K562 (cell line): ENCODE results near the gene MRPL52. TPM values are rescaled to one million over a fixed set of nuclear protein-coding genes. Genes with fewer than 3 reads are reported as not detected.
A peak's percentile ranks its signal among the peaks of the same experiment; 100 is the strongest.

Source experiments
- ARNT ChIP-seq, 2 experiments: fragments of 450-650 bp; IDR thresholded peaks; 2 replicates each; pipeline ENCODE4 v1.6.1; 2016; ENCODE audit warnings: mild to moderate bottlenecking in 1 of 2
- BACH1 ChIP-seq: fragments of 200-800 bp; sonication (Bioruptor generic); IDR thresholded peaks from 2 replicates; pipeline ENCODE4 v1.6.1; 2016; ENCODE audit warnings: missing genetic modification characterization, missing compliant biosample characterization
- CBFA2T2 ChIP-seq: fragments of 450-650 bp; conservative IDR thresholded peaks from 2 replicates; pipeline ENCODE4 v1.6.1; 2017; ENCODE audit warnings: mild to moderate bottlenecking
- CBFA2T3 ChIP-seq: fragments of 450-650 bp; IDR thresholded peaks from 2 replicates; pipeline ENCODE4 v1.6.1; 2017
- EP400 ChIP-seq: fragments of 450-650 bp; IDR thresholded peaks from 2 replicates; pipeline ENCODE4 v1.6.1; 2017; ENCODE audit warnings: antibody characterized with exemption, mild to moderate bottlenecking, moderate library complexity
- ETV6 ChIP-seq, 3 experiments: fragments of 150-350 bp in 1 of 3; sonication (generic) in 1 of 3; formaldehyde crosslinking in 1 of 3; IDR thresholded peaks; 2 replicates each; pipeline versions ENCODE4 v1.6.1 to v1.8.0; 2014 to 2022; ENCODE audit warnings: borderline replicate concordance in 2 of 3, low read depth in 2 of 3, antibody characterized with exemption in 1 of 3, low read length in 1 of 3, mild to moderate bottlenecking in 1 of 3, missing genetic modification reagents in 1 of 3
- FOXK1 ChIP-seq: sonication (generic); formaldehyde crosslinking; IDR thresholded peaks from 2 replicates; pipeline ENCODE4 v1.8.0; 2022; ENCODE audit warnings: missing genetic modification reagents, mild to moderate bottlenecking, borderline replicate concordance
- GABPA ChIP-seq: fragments of 200-800 bp; sonication (Bioruptor generic); conservative IDR thresholded peaks from 2 replicates; pipeline ENCODE4 v1.6.1; 2016; ENCODE audit warnings: low read depth, missing genetic modification characterization, missing compliant biosample characterization
- JUNB ChIP-seq: fragments of 450-650 bp; formaldehyde crosslinking; conservative IDR thresholded peaks from 2 replicates; pipeline ENCODE4 v1.4.0; 2020; ENCODE audit warnings: mild to moderate bottlenecking
- NFE2 ChIP-seq: IDR thresholded peaks from 2 replicates; pipeline ENCODE4 v1.6.1; 2014; ENCODE audit warnings: antibody characterized with exemption, low read depth
- NFE2L1 ChIP-seq: fragments of 450-650 bp; IDR thresholded peaks from 2 replicates; pipeline ENCODE4 v1.6.1; 2016; ENCODE audit warnings: missing genetic modification characterization, low read depth, mild to moderate bottlenecking, missing compliant biosample characterization, moderate library complexity, borderline replicate concordance
- PCBP1 ChIP-seq: fragments of 200-400 bp; formaldehyde crosslinking; IDR thresholded peaks from 2 replicates; pipeline ENCODE4 v1.6.1; 2018; ENCODE audit warnings: mild to moderate bottlenecking, low read depth, low read length; ENCODE audit not compliant: poor library complexity, severe bottlenecking
- POLR2AphosphoS2 ChIP-seq: IDR thresholded peaks from 2 replicates; pipeline ENCODE4 v1.6.1; 2012; ENCODE audit warnings: low read length, improper control_type of control experiment
- RFX7 ChIP-seq: fragments of 250-450 bp; sonication (Bioruptor Pico); IDR thresholded peaks from 2 replicates; pipeline ENCODE4 v1.5.1; 2021; ENCODE audit warnings: mild to moderate bottlenecking
- ZFP36 ChIP-seq: fragments of 150-350 bp; IDR thresholded peaks from 2 replicates; pipeline ENCODE4 v1.6.1; 2018; ENCODE audit warnings: low read length, low read depth; ENCODE audit not compliant: partially characterized antibody
- ZNF507 ChIP-seq: conservative IDR thresholded peaks from 2 replicates; pipeline ENCODE4 v1.6.1; 2017; ENCODE audit warnings: missing genetic modification characterization, missing compliant biosample characterization
- ZNF75A ChIP-seq: fragments of 450-650 bp; formaldehyde crosslinking; IDR thresholded peaks from 2 replicates; pipeline ENCODE4 v1.4.0; 2020; ENCODE audit warnings: mild to moderate bottlenecking
- polyA plus RNA-seq, 8 experiments: library from polyadenylated mRNA; depleted of rRNA in 4 of 8; stranded (reverse) in 5 of 8; unstranded in 3 of 8; fragments of >200 nt; fragmentation: Nextera tagmentation in 2 of 8; fragmentation: Illumina TruSeq in 1 of 8; extraction: Ambion mirVana in 2 of 8; extraction: Trizol in 1 of 8; gene quantifications; 2 replicates each; pipeline versions ENCODE4 v1.2.1 to v1.2.3, GENCODE V29; 2011 to 2014; ENCODE audit warnings: inconsistent platforms in 1 of 8, missing spikeins in 1 of 8
- total RNA-seq, 7 experiments: library from RNA; depleted of rRNA in 6 of 7; stranded (reverse); fragments of >200 nt in 6 of 7; fragmentation: Illumina TruSeq in 2 of 7; extraction: Trizol in 2 of 7; gene quantifications; 2 replicates each; pipeline versions ENCODE4 v1.2.1 to v1.2.3, GENCODE V29; 2011 to 2021; ENCODE audit warnings: low replicate concordance in 1 of 7
- TF ChIP-seq, protein P1 (sequence below), 2 experiments: fragments of 450-650 bp in 1 of 2; IDR thresholded peaks; 2 replicates each; pipeline ENCODE4 v1.6.1; 2011 to 2017; ENCODE audit warnings: low read depth in 2 of 2, antibody characterized with exemption in 1 of 2, borderline replicate concordance in 1 of 2, low read length in 1 of 2, mild to moderate bottlenecking in 1 of 2, mixed read lengths in 1 of 2; ENCODE audit not compliant: control insufficient read depth in 1 of 2
- TF ChIP-seq, protein P2 (sequence below): fragments of 450-650 bp; IDR thresholded peaks from 2 replicates; pipeline ENCODE4 v1.6.1; 2016; ENCODE audit warnings: borderline replicate concordance
- TF ChIP-seq, protein P3 (sequence below): fragments of 250-450 bp; sonication (Bioruptor Pico); IDR thresholded peaks from 2 replicates; pipeline ENCODE4 v1.4.0; 2020; ENCODE audit warnings: mild to moderate bottlenecking, moderate library complexity
- TF ChIP-seq, protein P4 (sequence below): sonication (generic); formaldehyde crosslinking; IDR thresholded peaks from 2 replicates; pipeline ENCODE4 v1.8.1; 2022; ENCODE audit warnings: missing genetic modification reagents

MRPL52 gene
- total and polyA plus RNA-seq, 9 of the 15 experiments (the other 6 are each of a cell fraction or from before 2014, with no cell fraction given): 56.5 to 213 (median 168) TPM

DNA sequence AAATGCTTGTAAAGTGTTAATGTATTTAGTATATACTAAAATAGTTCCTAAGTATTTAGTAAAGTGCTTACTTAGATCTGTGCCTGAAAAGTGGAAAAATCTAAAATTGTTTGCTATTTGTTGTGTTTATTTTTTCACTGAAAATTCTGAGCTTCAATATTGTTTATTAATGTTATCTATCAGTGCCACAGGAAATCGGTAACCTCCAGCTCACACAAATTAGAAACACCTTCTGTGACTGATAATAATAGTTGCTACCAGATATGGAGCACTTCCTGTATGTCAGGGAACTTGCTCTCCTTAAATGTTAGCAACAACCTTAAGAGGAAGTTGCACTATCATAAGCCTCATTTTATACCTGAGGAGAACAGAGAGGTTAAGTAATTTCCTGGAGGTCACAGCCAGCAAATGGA, 41.1 kb downstream of the MRPL52 start (continued):
- no peak for TF ChIP-seq NFE2
- no peak for TF ChIP-seq NFE2L1 (tag)
- no peak for TF ChIP-seq ZNF75A (CRISPR knock-in tag)
- no peak; the same call in 1 of the 2 replicates for TF ChIP-seq EP400
- TF ChIP-seq ARNT (IDR thresholded peaks at IDR 0.05): peak in 1 of 2 experiments; percentile 49; a peak in 1 of 4 replicates
- peak; percentile 79 for TF ChIP-seq GABPA (tag)
- TF ChIP-seq, protein P1, sequence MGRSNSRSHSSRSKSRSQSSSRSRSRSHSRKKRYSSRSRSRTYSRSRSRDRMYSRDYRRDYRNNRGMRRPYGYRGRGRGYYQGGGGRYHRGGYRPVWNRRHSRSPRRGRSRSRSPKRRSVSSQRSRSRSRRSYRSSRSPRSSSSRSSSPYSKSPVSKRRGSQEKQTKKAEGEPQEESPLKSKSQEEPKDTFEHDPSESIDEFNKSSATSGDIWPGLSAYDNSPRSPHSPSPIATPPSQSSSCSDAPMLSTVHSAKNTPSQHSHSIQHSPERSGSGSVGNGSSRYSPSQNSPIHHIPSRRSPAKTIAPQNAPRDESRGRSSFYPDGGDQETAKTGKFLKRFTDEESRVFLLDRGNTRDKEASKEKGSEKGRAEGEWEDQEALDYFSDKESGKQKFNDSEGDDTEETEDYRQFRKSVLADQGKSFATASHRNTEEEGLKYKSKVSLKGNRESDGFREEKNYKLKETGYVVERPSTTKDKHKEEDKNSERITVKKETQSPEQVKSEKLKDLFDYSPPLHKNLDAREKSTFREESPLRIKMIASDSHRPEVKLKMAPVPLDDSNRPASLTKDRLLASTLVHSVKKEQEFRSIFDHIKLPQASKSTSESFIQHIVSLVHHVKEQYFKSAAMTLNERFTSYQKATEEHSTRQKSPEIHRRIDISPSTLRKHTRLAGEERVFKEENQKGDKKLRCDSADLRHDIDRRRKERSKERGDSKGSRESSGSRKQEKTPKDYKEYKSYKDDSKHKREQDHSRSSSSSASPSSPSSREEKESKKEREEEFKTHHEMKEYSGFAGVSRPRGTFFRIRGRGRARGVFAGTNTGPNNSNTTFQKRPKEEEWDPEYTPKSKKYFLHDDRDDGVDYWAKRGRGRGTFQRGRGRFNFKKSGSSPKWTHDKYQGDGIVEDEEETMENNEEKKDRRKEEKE (IDR thresholded peaks at IDR 0.05; ENCODE audit: borderline replicate concordance in 1 of 2, control insufficient read depth in 1 of 2, low read depth in 2 of 2, low read length in 1 of 2): no peak
- peak; percentile 78 for TF ChIP-seq CBFA2T3
- TF ChIP-seq, protein P2, sequence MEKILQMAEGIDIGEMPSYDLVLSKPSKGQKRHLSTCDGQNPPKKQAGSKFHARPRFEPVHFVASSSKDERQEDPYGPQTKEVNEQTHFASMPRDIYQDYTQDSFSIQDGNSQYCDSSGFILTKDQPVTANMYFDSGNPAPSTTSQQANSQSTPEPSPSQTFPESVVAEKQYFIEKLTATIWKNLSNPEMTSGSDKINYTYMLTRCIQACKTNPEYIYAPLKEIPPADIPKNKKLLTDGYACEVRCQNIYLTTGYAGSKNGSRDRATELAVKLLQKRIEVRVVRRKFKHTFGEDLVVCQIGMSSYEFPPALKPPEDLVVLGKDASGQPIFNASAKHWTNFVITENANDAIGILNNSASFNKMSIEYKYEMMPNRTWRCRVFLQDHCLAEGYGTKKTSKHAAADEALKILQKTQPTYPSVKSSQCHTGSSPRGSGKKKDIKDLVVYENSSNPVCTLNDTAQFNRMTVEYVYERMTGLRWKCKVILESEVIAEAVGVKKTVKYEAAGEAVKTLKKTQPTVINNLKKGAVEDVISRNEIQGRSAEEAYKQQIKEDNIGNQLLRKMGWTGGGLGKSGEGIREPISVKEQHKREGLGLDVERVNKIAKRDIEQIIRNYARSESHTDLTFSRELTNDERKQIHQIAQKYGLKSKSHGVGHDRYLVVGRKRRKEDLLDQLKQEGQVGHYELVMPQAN: no peak
- no peak for TF ChIP-seq POLR2AphosphoS2
- peak; percentile 84 for TF ChIP-seq ZFP36
- peak in 1 of 2 experiments; percentile 74; a peak in 1 of 4 replicates for TF ChIP-seq ETV6 (IDR thresholded peaks at IDR 0.05; ENCODE audit: borderline replicate concordance in 1 of 2, low read depth in 2 of 2, low read length in 1 of 2)
- no peak for TF ChIP-seq ETV6 (CRISPR knock-in tag; IDR thresholded peaks at IDR 0.05; ENCODE audit: borderline replicate concordance)
- TF ChIP-seq FOXK1: no peak
- TF ChIP-seq, protein P3, sequence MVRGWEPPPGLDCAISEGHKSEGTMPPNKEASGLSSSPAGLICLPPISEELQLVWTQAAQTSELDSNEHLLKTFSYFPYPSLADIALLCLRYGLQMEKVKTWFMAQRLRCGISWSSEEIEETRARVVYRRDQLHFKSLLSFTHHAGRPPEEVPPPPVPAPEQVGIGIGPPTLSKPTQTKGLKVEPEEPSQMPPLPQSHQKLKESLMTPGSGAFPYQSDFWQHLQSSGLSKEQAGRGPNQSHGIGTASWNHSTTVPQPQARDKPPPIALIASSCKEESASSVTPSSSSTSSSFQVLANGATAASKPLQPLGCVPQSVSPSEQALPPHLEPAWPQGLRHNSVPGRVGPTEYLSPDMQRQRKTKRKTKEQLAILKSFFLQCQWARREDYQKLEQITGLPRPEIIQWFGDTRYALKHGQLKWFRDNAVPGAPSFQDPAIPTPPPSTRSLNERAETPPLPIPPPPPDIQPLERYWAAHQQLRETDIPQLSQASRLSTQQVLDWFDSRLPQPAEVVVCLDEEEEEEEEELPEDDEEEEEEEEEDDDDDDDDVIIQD: no peak
- TF ChIP-seq CBFA2T2: peak; percentile 53
- no peak for TF ChIP-seq BACH1 (tag)
- TF ChIP-seq JUNB: no peak
- TF ChIP-seq ZNF507 (tag): no peak
- TF ChIP-seq PCBP1: no peak
- no peak for TF ChIP-seq RFX7 (CRISPR knock-in tag)
- TF ChIP-seq, protein P4, sequence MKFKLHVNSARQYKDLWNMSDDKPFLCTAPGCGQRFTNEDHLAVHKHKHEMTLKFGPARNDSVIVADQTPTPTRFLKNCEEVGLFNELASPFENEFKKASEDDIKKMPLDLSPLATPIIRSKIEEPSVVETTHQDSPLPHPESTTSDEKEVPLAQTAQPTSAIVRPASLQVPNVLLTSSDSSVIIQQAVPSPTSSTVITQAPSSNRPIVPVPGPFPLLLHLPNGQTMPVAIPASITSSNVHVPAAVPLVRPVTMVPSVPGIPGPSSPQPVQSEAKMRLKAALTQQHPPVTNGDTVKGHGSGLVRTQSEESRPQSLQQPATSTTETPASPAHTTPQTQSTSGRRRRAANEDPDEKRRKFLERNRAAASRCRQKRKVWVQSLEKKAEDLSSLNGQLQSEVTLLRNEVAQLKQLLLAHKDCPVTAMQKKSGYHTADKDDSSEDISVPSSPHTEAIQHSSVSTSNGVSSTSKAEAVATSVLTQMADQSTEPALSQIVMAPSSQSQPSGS: no peak
